Trophoblast cell (in vitro differentiated cells and primary cell): ENCODE results near the gene PDE6D.
"Not testable (repeated sequence)": the region's sequence is repeated elsewhere in the genome, so short reads cannot be mapped to it uniquely, and the experiment has no call there.

Experiments used
- DNase-seq, 2 donors: peaks; one replicate each; pipeline ENCODE4 v3.0.0-alpha.2; 2016
- H2AFZ ChIP-seq: 2 replicates; pipeline ENCODE4 v1.6.1; 2013; ENCODE audit warnings: low read length, moderate library complexity, mild to moderate bottlenecking; ENCODE audit not compliant: insufficient read depth, poor library complexity
- H2AK5ac ChIP-seq: 2 replicates; pipeline ENCODE4 v1.6.1; 2013; ENCODE audit warnings: mild to moderate bottlenecking, low read length
- H2BK120ac ChIP-seq: 2 replicates; pipeline ENCODE4 v1.6.1; 2013; ENCODE audit warnings: low read length, mild to moderate bottlenecking, moderate library complexity; ENCODE audit not compliant: insufficient read depth, poor library complexity
- H2BK12ac ChIP-seq: 2 replicates; pipeline ENCODE4 v1.6.1; 2013; ENCODE audit warnings: mild to moderate bottlenecking, low read length, moderate library complexity
- H2BK5ac ChIP-seq: 2 replicates; pipeline ENCODE4 v1.6.1; 2013; ENCODE audit warnings: low read length, low read depth, moderate library complexity, mild to moderate bottlenecking; ENCODE audit not compliant: poor library complexity
- H3K14ac ChIP-seq: 2 replicates; pipeline ENCODE4 v1.6.1; 2013; ENCODE audit warnings: mild to moderate bottlenecking, low read length
- H3K18ac ChIP-seq: 2 replicates; pipeline ENCODE4 v1.6.1; 2013; ENCODE audit warnings: mild to moderate bottlenecking, low read length
- H3K23ac ChIP-seq: 2 replicates; pipeline ENCODE4 v1.6.1; 2013; ENCODE audit warnings: low read length
- H3K27ac ChIP-seq: 2 replicates; pipeline ENCODE4 v1.5.1; 2013; ENCODE audit warnings: low read depth, mild to moderate bottlenecking, inconsistent platforms, low read length, moderate library complexity
- H3K27me3 ChIP-seq: 2 replicates; pipeline ENCODE4 v1.6.1; 2013; ENCODE audit warnings: inconsistent platforms, mild to moderate bottlenecking, low read length, moderate library complexity; ENCODE audit not compliant: insufficient read depth
- H3K36me3 ChIP-seq, 2 experiments: 1 replicate in 1 of 2; 2 replicates in 1 of 2; pipeline ENCODE4 v1.6.1; 2013; ENCODE audit warnings: low read length in 2 of 2, mild to moderate bottlenecking in 2 of 2, moderate library complexity in 1 of 2; ENCODE audit not compliant: insufficient read depth in 2 of 2, control insufficient read depth in 1 of 2
- H3K4ac ChIP-seq: 2 replicates; pipeline ENCODE4 v1.6.1; 2013; ENCODE audit warnings: low read depth, mild to moderate bottlenecking, low read length, moderate library complexity
- H3K4me1 ChIP-seq, 2 experiments: 1 replicate in 1 of 2; 2 replicates in 1 of 2; pipeline ENCODE4 v1.6.1; 2013; ENCODE audit warnings: low read length in 2 of 2, mild to moderate bottlenecking in 2 of 2, moderate library complexity in 1 of 2; ENCODE audit not compliant: insufficient read depth in 2 of 2, control insufficient read depth in 1 of 2
- H3K4me2 ChIP-seq: 2 replicates; pipeline ENCODE4 v1.6.1; 2013; ENCODE audit warnings: inconsistent platforms, mild to moderate bottlenecking, low read length, moderate library complexity
- H3K4me3 ChIP-seq: 2 replicates; pipeline ENCODE4 v1.5.1; 2013; ENCODE audit warnings: mild to moderate bottlenecking, low read depth, low read length, inconsistent platforms
- H3K79me1 ChIP-seq: one replicate; pipeline ENCODE4 v1.6.1; 2013; ENCODE audit warnings: low read length
- H3K79me2 ChIP-seq: 2 replicates; pipeline ENCODE4 v1.6.1; 2013; ENCODE audit warnings: low read length, mild to moderate bottlenecking; ENCODE audit not compliant: control insufficient read depth, insufficient read depth, poor library complexity
- H3K9ac ChIP-seq: 2 replicates; pipeline ENCODE4 v1.6.1; 2013; ENCODE audit warnings: mild to moderate bottlenecking, low read length
- H3K9me3 ChIP-seq: 2 replicates; pipeline ENCODE4 v1.6.1; 2013; ENCODE audit warnings: low read depth, mild to moderate bottlenecking, control low read depth, inconsistent platforms, low read length; ENCODE audit not compliant: insufficient read depth
- H4K12ac ChIP-seq: 2 replicates; pipeline ENCODE4 v1.6.1; 2013; ENCODE audit warnings: low read depth, mild to moderate bottlenecking, low read length, moderate library complexity
- H4K8ac ChIP-seq: 2 replicates; pipeline ENCODE4 v1.6.1; 2013; ENCODE audit warnings: low read depth, mild to moderate bottlenecking, low read length, moderate library complexity
- H4K91ac ChIP-seq: one replicate; pipeline ENCODE4 v1.6.1; 2013; ENCODE audit warnings: low read depth, mild to moderate bottlenecking, low read length, moderate library complexity
- WGBS: extraction: QIAGEN DNeasy Blood & Tissue Kit; methylation state at CpG from one replicate; pipeline ENCODE4 v1.1.7; 2013; ENCODE audit warnings: missing lambda C conversion rate; ENCODE audit not compliant: insufficient read length, insufficient coverage; ENCODE audit errors: extremely low coverage; 5-methylcytosine and 5-hydroxymethylcytosine counted together

Gene PDE6D

GRCh38 chr2:231751042-231751815 lies 29.9 kb downstream of the PDE6D start:
- Histone ChIP-seq H3K27me3 (no peaks in the 10 kb centered on the region), H3K9ac (no peak overlapping the region), H3K79me2 (no peaks in the 10 kb centered on the region), H4K91ac (no peak overlapping the region), H3K4me3 (no peak overlapping the region), H3K4me2 (no peak overlapping the region), H2BK12ac (no peak overlapping the region), H2AFZ (no peak overlapping the region), H2AK5ac (no peak overlapping the region), H3K9me3 (no peaks in the 10 kb centered on the region), H3K4me1 (no peaks in the 10 kb centered on the region), H3K4ac (no peak overlapping the region), H4K8ac (no peak overlapping the region), H4K12ac (no peak overlapping the region), H3K27ac (no peak overlapping the region), H3K36me3 (no peaks in the 10 kb centered on the region), H3K23ac (no peak overlapping the region), H3K14ac (no peak overlapping the region), H3K79me1 (no peaks in the 10 kb centered on the region), H2BK5ac (no peak overlapping the region), H2BK120ac (no peak overlapping the region), H3K18ac (no peak overlapping the region)
- DNase-seq: no peak
- WGBS: no CpG with 5 or more reads among the region's 4 CpGs

GRCh38 chr2:231749016-231749415 lies 32.1 kb downstream of the PDE6D start:
- not testable (repeated sequence) for H3K9ac ChIP-seq, H3K18ac ChIP-seq, H3K27ac ChIP-seq, H3K79me2 ChIP-seq, H2BK12ac ChIP-seq, H4K8ac ChIP-seq, H2AFZ ChIP-seq, H3K14ac ChIP-seq, H3K23ac ChIP-seq, H2BK5ac ChIP-seq, H3K4me2 ChIP-seq, H3K79me1 ChIP-seq, H3K36me3 ChIP-seq, H4K12ac ChIP-seq, H3K27me3 ChIP-seq, H3K4ac ChIP-seq, DNase-seq, H2AK5ac ChIP-seq, H2BK120ac ChIP-seq, H3K4me1 ChIP-seq, H3K9me3 ChIP-seq, H3K4me3 ChIP-seq, H4K91ac ChIP-seq
- no CpG with 5 or more reads among the region's 10 CpGs for WGBS

DNA sequence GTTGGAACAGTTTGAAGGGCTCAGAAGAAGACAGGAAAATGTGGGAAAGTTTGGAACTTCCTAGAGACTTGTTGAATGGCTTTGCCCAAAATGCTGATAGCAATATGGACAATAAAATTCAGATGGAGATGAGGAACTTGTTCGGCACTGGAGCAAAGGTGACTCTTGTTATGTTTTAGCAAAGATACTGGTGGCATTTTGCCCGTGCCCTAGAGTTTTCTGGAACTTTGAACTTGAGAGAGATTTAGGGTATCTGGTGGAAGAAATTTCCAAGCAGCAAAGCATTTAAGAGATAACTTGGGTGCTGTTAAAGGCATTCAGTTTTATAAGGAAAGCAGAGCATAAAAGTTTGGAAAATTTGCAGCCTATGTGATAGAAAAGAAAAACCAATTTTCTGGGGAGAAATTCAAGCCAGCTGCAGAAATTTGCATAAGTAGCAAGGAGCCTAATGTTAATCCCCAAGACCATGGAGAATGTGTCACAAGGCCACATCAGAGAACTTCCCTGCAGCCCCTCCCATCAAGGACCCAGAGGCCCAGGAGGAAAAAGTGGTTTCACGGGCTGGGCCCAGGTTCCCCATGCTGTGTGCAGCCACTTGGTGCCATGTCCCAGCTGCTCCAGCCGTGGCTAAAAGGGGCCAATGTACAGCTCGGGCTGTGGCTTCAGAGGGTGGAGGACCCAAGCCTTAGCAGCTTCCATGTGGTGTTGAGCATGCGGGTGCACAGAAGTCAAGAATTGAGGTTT lies 32.8 kb downstream of the PDE6D start:
- H2BK120ac ChIP-seq, H3K23ac ChIP-seq: not testable (repeated sequence)

DNA sequence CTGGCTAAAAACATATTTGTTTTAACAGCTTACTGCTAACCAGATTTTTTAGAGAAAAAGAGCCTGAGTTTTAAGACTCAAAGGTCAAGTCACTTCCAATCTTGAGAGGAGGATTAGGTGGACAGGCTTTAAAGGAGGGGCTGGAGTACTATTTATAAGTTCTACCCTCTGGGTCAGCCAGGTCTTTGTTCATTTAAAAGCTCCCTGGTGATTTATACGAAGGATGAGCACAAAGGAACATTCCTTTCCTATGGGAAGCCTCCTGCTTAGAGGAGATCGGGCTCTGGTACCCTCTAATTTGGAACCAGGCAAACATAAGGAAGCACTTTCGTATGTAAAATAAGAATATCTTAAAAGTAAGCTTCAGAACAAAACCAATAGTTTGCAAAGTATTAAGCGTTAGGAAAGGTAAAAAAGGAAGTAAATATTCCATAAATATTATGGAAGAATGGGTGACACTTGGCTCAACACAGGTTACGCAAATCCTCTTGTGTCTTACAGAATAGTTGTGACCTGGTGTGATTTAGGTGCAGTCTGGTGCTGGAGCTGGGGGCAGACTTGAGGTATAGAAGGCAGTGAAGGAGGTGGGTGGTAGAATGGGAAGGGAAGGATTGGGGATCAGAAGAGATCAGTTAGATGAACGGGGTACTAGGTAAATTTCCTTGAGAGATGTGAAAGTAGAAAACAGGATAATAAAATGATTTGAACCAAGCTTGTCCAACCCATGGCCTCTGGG lies 35.6 kb downstream of the PDE6D start:
- H3K4ac ChIP-seq: no peak overlapping the region

More for the DNA sequence above, 32.8 kb downstream of the PDE6D start:
- H3K4me3 ChIP-seq, H4K12ac ChIP-seq, H3K4ac ChIP-seq, H3K4me2 ChIP-seq, H3K4me1 ChIP-seq, H3K9me3 ChIP-seq, DNase-seq, H3K79me1 ChIP-seq, H3K27me3 ChIP-seq, H3K27ac ChIP-seq, H3K9ac ChIP-seq, H2BK5ac ChIP-seq, H2AK5ac ChIP-seq, H2AFZ ChIP-seq, H3K36me3 ChIP-seq, H2BK12ac ChIP-seq, H4K91ac ChIP-seq, H3K14ac ChIP-seq, H4K8ac ChIP-seq, H3K79me2 ChIP-seq, H3K18ac ChIP-seq: not testable (repeated sequence)
- no CpG with 5 or more reads among the region's 6 CpGs for WGBS

More for the DNA sequence above, 35.6 kb downstream of the PDE6D start:
- no peak overlapping the region for H2BK5ac ChIP-seq
- no peak overlapping the region for H2BK120ac ChIP-seq
- no peak overlapping the region for H3K9ac ChIP-seq
- WGBS: no CpG with 5 or more reads among the region's 6 CpGs
- no peaks in the 10 kb centered on the region for H3K9me3 ChIP-seq
- no peak overlapping the region for H4K8ac ChIP-seq
- no peak overlapping the region for H3K14ac ChIP-seq
- no peak overlapping the region for H4K12ac ChIP-seq
- no peaks in the 10 kb centered on the region for H3K27me3 ChIP-seq
- no peak overlapping the region for H2AFZ ChIP-seq
- no peaks in the 10 kb centered on the region for H3K36me3 ChIP-seq
- no peak overlapping the region for H3K27ac ChIP-seq
- H2BK12ac ChIP-seq: no peak overlapping the region
- H3K23ac ChIP-seq: no peak overlapping the region
- no peak overlapping the region for H4K91ac ChIP-seq
- H2AK5ac ChIP-seq: no peak overlapping the region
- H3K4me2 ChIP-seq: no peak overlapping the region
- H3K18ac ChIP-seq: no peak overlapping the region
- DNase-seq: peak in 1 of 2 donors; percentile 1
- H3K79me1 ChIP-seq: no peaks in the 10 kb centered on the region
- no peak overlapping the region for H3K4me3 ChIP-seq
- H3K4me1 ChIP-seq: no peaks in the 10 kb centered on the region
- no peaks in the 10 kb centered on the region for H3K79me2 ChIP-seq
